GM04504 (cell line): ENCODE measurements around the gene NEURL1.
"Not testable (repeated sequence)": the region's sequence is repeated elsewhere in the genome, so short reads cannot be mapped to it uniquely, and the experiment has no call there.

ENCODE experiments used
- DNase-seq: peaks from one replicate; pipeline ENCODE4 v3.0.0-alpha.2; 2012; ENCODE audit warnings: low read depth

Gene NEURL1

DNA sequence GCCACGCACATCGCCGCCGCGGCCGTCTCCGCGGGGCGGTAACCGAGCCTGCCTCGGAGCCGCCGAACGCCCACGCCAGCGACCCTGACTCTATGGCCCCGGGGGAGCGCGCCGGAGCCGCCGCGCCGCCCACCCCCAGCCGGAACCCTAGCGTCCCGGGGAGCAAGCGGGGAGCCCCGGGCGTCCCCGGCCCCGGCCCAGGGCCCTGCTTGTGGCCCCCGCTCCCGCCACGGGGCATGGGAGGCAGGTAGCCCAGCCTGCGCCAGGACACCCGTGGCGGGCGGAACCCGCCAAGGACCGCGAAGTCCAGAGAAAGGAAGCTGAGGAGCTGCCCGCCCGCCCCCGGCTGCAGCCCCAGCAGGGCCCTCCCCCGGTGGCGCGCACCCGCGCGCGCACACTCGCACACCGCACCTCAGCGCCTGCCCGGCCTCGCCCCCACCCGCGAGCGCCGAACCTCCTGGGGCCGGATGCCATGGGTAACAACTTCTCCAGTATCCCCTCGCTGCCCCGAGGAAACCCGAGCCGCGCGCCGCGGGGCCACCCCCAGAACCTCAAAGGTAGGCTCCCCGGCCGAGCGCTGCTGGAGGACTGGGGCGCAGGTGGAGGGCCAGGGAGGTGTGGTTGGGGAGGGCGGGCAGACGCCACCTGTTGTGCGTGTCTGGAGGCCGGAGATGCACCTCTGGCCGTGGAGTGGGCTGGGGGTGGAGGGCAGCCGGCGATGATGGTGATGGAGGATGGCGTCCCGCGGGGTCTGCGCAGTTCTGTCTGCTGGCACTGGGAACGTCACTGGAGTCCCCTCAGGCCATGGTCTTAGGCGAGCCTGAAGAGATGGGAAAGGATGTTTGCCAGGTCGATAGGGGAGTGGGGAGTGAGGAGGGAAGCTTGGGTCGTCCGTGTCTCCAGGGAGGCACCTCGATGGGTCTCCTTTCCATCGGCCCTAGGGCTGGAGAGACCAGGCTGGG lies 692 bp downstream of the NEURL1 start:
- DNase-seq: no peak

DNA sequence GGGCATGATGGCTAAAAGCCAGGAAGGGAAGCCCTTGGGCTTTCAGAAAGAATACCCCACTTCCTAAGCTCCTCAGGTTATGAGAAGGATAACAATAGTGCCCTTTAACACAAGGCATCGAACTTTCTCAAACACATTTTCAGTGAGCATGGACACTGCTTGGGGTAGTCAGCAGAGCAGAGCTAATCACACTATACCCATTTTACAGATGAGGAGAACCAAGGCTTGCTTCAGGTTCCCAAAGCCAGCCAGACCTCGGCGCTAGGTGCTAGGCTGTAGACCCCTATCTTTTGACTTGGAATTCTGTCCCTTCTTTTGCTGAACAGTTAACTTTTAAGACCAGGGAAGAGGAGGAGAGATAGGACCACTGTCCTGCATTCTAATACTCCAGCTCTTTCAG lies 1.8 kb downstream of the NEURL1 start:
- DNase-seq: no peak

DNA sequence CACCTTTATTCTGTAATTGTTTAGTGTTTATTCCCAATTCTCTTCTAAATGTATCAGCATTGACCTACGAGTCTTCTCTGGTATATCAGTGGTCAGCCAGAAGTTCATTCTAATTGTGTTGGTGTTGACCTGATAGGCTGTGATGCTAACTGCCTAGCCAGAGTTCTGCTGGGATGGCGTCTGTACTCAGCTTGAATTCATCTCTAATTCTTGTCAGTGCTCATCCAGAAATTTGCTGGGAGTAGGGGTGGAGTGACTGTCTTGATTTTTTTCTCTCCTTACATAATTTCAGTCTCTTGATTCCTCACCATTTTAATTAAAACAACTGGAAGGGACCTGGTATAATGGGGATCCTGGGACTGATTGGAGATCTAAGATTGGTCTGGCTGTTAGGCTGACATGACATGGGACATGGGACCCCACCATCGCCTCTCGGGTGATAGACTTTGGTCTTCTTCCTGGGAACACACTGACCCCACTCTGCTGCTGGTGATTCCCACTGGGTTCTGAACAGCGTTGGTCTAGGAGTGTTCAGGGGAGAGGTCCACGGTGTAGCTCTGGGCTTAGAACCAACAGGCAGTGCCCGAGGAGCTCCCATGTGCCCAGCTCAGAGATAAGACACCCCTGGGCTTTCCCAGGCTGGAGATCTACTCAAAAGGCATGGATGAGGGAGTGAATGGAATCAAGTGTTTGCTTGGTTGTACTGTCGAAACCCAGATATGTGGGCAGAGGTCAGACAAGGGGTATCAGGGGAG lies 3.8 kb downstream of the NEURL1 start:
- no peak for DNase-seq

DNA sequence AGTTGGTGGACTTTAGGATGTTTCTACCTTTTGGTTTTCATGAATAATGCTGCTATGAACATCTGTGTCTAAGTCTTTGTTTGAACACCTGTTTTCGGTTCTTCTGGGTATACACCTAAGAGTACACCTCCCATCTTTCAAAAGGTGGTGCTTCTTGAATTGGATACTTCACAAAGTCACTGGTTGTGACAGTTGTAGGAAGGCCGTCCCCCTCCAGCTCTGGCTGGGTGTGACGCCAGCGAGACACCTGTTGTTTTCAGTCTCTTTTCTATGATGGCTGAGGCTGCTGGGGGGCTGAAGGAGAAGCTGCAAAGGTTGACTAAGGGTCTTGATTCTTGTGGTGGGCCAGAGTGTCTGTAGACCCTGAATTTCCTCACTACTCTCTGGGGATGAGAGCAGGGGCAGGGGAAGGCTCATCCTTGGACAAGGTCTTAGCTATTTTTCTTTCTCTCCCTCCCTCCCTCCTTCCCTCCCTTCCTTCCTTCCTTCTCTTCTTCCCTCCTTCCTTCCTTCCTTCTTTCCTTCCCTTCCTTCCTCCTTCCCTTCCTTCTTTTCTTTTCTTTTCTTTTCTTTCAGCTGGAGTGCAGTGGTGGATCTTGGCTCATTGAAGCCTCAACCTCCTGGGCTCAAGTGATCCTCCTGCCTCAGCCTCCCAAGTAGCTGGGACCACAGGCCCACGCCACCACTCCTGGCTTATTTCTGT lies 5.6 kb downstream of the NEURL1 start:
- DNase-seq: no peak

DNA sequence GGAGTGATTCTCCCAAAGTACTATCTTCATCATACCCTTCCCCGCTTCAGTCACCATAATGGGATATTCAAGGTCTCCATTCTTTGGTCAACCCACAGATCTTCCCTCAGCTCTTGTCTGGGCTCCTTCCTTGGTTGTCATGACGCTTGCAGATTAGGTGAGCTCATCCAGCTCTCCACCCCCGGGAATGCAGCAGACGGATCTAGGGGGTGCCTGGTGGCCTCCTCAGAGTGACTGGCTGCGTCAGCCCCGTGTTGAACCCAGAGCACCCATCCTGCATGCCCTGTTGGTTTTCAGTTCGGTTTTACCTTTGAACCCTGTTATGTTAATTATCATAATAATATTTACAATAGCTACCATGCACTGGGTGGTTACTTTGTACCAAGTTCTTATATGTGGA lies 6.4 kb downstream of the NEURL1 start:
- DNase-seq: no peak

- no peak for DNase-seq
Measured at GRCh38 chr10:103500481-103500880, 7.0 kb downstream of the NEURL1 start.

- DNase-seq: no peak
Measured at GRCh38 chr10:103501186-103501585, 7.7 kb downstream of the NEURL1 start.

GRCh38 chr10:103502849-103503660 lies 9.6 kb downstream of the NEURL1 start:
- DNase-seq: no peak

GRCh38 chr10:103503777-103504176 lies 10.3 kb downstream of the NEURL1 start:
- DNase-seq: not testable (repeated sequence)

- no peak for DNase-seq
Measured at GRCh38 chr10:103504181-103504783, 10.8 kb downstream of the NEURL1 start.

- DNase-seq: no peak
Measured at GRCh38 chr10:103506061-103506460, 12.6 kb downstream of the NEURL1 start.

DNA sequence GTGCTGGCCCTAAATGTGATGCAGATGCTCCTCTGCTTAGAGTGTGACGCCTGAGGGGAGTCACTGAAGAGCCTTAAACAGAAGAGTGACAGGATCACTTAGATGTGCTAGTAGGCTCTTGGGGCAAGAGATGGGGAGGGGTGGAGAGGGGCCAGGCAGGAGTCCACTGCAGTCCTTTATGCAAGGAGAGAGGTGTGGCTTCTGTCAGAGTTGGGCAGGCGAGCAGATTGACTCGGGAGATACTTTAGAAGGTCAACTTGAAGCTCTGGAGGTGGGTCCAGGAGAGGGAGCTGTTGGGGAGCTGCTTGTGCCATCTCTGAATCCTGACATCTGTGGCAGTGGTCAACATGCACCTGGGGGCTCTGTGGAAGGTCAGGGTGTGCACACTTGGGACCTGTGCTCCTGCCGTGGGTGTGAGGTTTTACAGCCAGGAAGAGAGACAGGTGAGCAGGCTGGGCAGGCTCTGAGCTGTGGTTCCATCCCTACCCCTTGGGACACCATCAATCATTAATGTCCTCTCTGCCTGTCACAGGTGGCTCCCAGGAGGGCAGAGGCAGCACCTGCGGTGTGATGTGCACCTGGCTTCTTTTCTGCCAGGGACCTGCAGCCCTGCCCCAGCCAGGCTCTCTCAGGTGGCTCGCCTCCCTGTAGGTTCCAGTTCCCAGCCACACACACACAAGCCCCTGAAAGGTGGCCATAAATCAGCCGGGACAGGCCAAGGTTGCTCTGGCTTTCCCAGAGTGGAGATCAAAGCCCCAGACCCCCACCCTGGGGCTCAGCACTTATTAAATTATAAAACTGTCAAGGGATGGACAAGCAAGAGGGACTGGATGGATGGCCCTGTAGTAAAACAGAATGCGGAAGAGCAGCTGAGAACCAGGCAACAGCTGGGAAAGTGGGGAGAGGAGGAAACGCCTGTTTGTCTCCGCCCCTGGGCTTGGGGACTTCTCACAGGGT lies 14.0 kb downstream of the NEURL1 start:
- DNase-seq: no peak

DNA sequence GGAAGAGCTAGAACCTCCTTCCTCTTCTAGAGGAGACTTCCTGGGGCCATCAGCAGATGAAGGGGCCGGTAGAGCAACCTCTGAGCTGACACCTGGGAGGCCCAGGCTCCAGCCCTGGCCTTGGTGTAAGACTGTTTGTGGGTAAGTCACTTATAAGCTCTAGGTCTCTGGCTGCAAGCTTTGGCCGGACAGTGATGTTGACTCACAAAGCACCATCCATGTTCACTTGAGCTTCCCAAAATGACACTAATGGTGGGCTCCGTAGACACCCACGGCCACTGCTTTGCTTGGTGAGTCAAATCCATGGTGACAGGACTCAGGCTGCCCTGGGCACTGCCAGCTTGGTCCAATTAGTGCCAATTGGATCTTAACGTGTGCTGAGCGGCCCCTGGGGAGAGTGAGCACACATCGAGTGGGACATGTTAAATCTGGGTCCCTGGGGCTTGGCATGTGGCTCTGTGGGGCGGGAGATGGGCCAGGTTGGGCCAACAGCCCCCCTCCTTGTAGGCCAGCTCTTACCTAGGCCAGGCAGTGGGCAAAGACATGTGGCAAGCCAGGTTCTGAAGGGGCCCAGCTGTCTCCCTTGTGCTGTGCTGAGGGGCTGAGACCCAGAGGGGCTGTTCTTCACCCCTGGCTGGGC lies 16.7 kb downstream of the NEURL1 start:
- no peak for DNase-seq

DNA sequence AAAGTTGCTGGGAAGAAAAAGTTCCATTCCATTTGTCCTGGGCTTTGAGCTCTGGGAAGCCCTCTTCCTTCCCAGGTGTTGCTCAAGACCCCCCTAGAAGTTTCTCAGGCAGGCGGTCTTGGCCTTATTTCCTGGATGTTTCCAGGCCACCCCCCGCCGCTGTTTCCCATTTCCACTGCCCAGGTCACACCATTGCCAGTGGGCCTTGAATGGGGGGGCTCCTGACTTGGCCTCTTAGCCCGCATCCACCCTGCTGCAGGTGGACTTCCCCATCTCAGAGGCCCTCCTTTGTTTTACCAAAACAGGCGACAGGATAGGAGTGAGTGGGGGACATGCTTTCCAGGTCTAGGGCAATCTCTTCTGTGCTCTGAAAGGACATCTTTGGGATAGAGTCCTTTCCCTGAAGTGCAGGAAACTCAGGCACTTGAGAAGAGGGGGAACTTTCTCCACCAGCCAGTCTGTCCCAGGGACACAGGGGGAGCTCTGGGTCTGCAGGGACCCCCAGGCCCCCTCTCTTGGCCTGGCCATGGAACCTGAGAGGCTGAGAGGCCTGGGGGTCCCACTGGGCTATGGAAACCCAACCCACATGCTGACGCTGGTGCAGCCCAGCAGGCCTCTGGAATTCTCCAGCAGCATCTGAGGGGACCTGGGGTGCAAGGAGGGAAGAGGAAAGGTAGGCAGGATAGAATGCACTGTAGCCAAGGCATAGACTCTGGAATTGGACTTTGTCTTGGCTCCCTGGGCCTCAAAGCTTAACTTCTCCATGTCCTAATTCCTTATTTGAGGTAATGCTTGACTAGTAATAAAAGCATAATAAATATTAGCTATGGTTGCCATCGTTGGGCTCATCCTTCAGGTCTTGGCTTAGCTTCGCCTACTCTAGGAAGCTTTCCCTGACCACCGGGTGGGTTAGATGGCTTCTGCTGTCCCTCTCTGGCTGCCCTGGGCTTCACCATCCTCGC lies 17.6 kb downstream of the NEURL1 start:
- DNase-seq: no peak

- DNase-seq: no peak
Measured at GRCh38 chr10:103512166-103512565, 18.7 kb downstream of the NEURL1 start.

DNA sequence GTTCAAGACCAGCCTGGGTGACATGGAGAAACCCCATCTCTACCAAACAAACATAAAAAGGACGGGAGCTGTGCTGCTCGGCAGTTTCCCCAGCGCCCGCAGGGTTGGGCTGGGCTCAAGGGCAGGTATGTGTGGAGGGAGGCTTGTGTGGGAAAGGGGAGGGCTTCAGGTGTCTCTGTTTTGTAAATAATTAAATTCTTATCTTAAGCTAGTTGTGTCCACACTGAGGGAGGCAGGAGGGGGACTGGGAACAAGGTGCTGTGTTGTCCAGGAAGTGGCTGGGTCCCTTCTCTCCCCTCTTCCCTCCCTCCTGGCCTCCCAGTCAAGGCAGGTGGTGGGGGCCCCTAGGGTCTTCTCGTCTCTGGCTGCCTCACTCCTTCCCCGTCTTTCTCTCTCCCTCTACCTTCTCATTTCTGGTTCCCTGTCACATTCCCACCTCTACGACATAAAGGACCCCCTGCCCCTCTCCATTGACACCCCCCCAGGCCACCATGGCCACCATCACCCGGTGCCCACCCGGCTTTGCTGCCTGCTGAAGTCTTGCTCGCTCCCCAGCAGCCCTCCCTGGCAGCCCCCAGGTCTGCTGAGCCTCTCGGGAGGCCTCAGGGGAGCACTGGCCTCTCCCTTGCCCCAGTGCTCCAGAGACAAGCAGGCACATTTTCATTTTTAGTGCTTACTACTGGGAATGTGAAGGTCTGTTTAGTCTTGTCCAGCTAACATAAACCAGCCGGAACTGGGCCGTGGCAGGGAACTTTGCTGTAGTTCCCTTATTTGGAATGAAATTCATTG lies 19.3 kb downstream of the NEURL1 start:
- no peak for DNase-seq

DNA sequence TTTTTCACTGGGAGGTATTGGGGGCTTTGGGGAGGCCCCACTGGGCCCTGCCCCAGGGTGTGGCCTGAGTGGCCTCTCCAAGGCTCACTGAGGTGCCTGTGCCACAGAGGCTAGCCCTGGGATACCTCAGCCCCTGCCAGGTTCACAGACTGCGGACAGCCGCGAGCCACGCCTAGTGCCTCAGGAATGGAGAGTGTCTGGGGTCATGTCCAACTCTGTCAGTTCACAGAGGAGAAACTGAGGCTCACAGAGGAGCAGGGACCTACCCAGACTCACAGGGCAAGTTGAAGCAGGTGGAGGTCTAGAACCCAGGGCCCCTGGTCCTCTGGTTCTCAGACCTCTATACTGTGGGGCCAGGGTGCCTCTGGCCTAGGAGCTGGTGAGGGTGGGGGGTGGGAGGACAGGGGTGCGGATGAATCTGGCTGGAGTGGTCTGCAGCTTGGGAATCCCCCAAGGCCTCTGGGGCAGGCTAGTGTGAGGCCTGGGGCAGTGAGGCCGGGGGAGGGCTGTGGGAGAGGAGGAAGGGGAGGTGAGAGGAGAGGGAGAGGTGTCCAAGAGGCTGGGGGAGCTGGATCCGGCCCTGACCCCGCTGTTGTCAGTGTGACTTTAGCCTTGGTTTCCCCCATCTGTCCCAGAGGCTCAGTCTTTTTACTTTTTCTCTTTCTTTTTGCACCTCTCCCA lies 20.0 kb downstream of the NEURL1 start:
- DNase-seq: no peak
